ENCODE results near the gene DCAF8. TPM values are rescaled to one million over a fixed set of nuclear protein-coding genes. Genes with fewer than 3 reads are reported as not detected.

The DCAF8 gene
- total RNA-seq, 2 experiments from 2014 or later, result 147 to 150 TPM

Other genes starting within 250 kb of the DCAF8 start
- gene PIGM, start 230.6 kb downstream of the DCAF8 start, total RNA-seq, result 1 to 10 TPM; 7.2 to 7.3 TPM
- not detected for gene KCNJ10, start 192.4 kb downstream of the DCAF8 start, total RNA-seq
- not detected for gene KCNJ9, start 181.0 kb downstream of the DCAF8 start, total RNA-seq
- gene IGSF8, start 163.9 kb downstream of the DCAF8 start, total RNA-seq, result 10 to 100 TPM; 39.8 to 44.6 TPM
- not detected for gene ATP1A2, start 146.8 kb downstream of the DCAF8 start, total RNA-seq
- not detected for gene ATP1A4, start 110.9 kb downstream of the DCAF8 start, total RNA-seq
- gene CASQ1, start 72.0 kb downstream of the DCAF8 start, total RNA-seq, result not detected
- gene PEA15, start 57.2 kb downstream of the DCAF8 start, total RNA-seq, result 10 to 100 TPM; 27.5 to 28.3 TPM
- gene PEX19, start 22.6 kb upstream of the DCAF8 start, total RNA-seq, result 10 to 100 TPM; 59.0 to 65.4 TPM
- 100 to 1,000 TPM; 119 to 137 TPM for gene COPA, start 80.7 kb upstream of the DCAF8 start, total RNA-seq
- 10 to 100 TPM; 66.6 to 67.1 TPM for gene NCSTN, start 80.8 kb upstream of the DCAF8 start, total RNA-seq
- under 1 TPM; 0.33 to 0.43 TPM for gene NHLH1, start 104.5 kb upstream of the DCAF8 start, total RNA-seq
- under 1 TPM; 0.06 to 0.34 TPM for gene VANGL2, start 138.0 kb upstream of the DCAF8 start, total RNA-seq